MM.1S (cell line): Measurements from ENCODE around the gene NBDY.
"Not testable (repeated sequence)": the region's sequence is repeated elsewhere in the genome, so short reads cannot be mapped to it uniquely, and the experiment has no call there.

ENCODE experiments used
- CTCF ChIP-seq: fragments of 300-600 bp; sonication (generic); IDR thresholded peaks from 2 replicates; pipeline ENCODE4 v1.5.1; 2016; ENCODE audit warnings: antibody characterized with exemption, low read length, mixed read lengths
- EZH2phosphoT487 ChIP-seq: fragments of 300-600 bp; sonication (generic); IDR thresholded peaks from 2 replicates; pipeline ENCODE4 v1.6.1; 2018; ENCODE audit warnings: antibody characterized with exemption, low read length

GRCh38 chrX:56772675-56773521, 43.9 kb downstream of the NBDY start:
- TF ChIP-seq CTCF, EZH2phosphoT487: not testable (repeated sequence)
